H1 (cell line): ENCODE measurements around the gene TTC38. TPM values are rescaled to one million over a fixed set of nuclear protein-coding genes. Genes with fewer than 3 reads are reported as not detected.
"Not testable (repeated sequence)": the region's sequence is repeated elsewhere in the genome, so short reads cannot be mapped to it uniquely, and the experiment has no call there.

ENCODE experiments used
- CTCF ChIA-PET: fragments of 300-600 bp; sonication (Branson Sonifier 250); formaldehyde crosslinking; loops from one replicate; lab custom pipeline; 2021; ENCODE audit not compliant: partially characterized antibody; lab: Charles Lee
- POLR2A ChIA-PET: fragments of 300-600 bp; sonication (Branson Sonifier 250); formaldehyde crosslinking; loops from one replicate; lab custom pipeline; 2021; ENCODE audit warnings: inconsistent platforms; ENCODE audit not compliant: partially characterized antibody; lab: Charles Lee
- DNase-seq, 2 experiments: peaks; one replicate each; pipeline versions ENCODE4 v3.0.0 to v3.0.0-alpha.2; 2010 to 2022; ENCODE audit warnings: low spot score in 2 of 2, low read depth in 1 of 2, mixed read lengths in 1 of 2
- FAIRE-seq: peaks from 2 replicates; lab custom pipeline; 2011; peaks lifted over from hg19 to GRCh38; lab: Jason Lieb, UNC
- H2AFZ ChIP-seq: 2 replicates; pipeline ENCODE4 v1.8.1; 2012; ENCODE audit warnings: low read length, inconsistent platforms
- H2AK5ac ChIP-seq: 2 replicates; pipeline ENCODE4 v1.6.1; 2013; ENCODE audit warnings: low read depth, low read length
- H2BK120ac ChIP-seq: replicated peaks from 2 replicates; pipeline ENCODE3; 2013; ENCODE audit warnings: low read depth, low read length, inconsistent platforms
- H2BK12ac ChIP-seq: 2 replicates; pipeline ENCODE4 v1.6.1; 2013; ENCODE audit warnings: low read depth, low read length
- H2BK15ac ChIP-seq: 2 replicates; pipeline ENCODE4 v1.6.1; 2013; ENCODE audit warnings: low read length
- H2BK20ac ChIP-seq: 2 replicates; pipeline ENCODE4 v1.6.1; 2013; ENCODE audit warnings: low read length
- H2BK5ac ChIP-seq: 2 replicates; pipeline ENCODE4 v1.6.1; 2013; ENCODE audit warnings: low read depth, low read length
- H3K14ac ChIP-seq: 2 replicates; pipeline ENCODE4 v1.6.1; 2013; ENCODE audit warnings: inconsistent platforms; ENCODE audit not compliant: insufficient read length
- H3K18ac ChIP-seq: 2 replicates; pipeline ENCODE4 v1.6.1; 2013; ENCODE audit warnings: low read length; ENCODE audit errors: extremely low read depth
- H3K23ac ChIP-seq: 2 replicates; pipeline ENCODE4 v1.6.1; 2013; ENCODE audit warnings: inconsistent platforms; ENCODE audit not compliant: insufficient read length
- H3K23me2 ChIP-seq: 2 replicates; pipeline ENCODE4 v1.6.1; 2013; ENCODE audit warnings: low read depth, low read length
- H3K27ac ChIP-seq: 2 replicates; pipeline ENCODE4 v1.6.1; 2011; ENCODE audit warnings: low read depth, low read length, inconsistent platforms
- H3K27me3 ChIP-seq, 4 experiments: replicated peaks in 1 of 4; 1 replicate in 1 of 4; 2 replicates in 3 of 4; pipeline versions ENCODE4 v1.6.1 to v1.8.1; 2011 to 2013; ENCODE audit warnings: low read length in 3 of 4, mild to moderate bottlenecking in 3 of 4, inconsistent platforms in 2 of 4, mixed read lengths in 2 of 4, moderate library complexity in 1 of 4; ENCODE audit not compliant: control insufficient read depth in 3 of 4, insufficient read depth in 3 of 4; ENCODE audit errors: extremely low read depth in 1 of 4
- H3K36me3 ChIP-seq, 4 experiments: 2 replicates each; pipeline versions ENCODE4 v1.6.1 to v1.8.1; 2011 to 2013; ENCODE audit warnings: mild to moderate bottlenecking in 4 of 4, low read length in 3 of 4, moderate library complexity in 2 of 4, control low read depth in 1 of 4, inconsistent platforms in 1 of 4; ENCODE audit not compliant: insufficient read depth in 4 of 4, control insufficient read depth in 2 of 4
- H3K4ac ChIP-seq: replicated peaks from 2 replicates; pipeline ENCODE3; 2013; ENCODE audit warnings: low read length, low read depth, mixed read lengths, inconsistent platforms; ENCODE audit not compliant: insufficient read length
- H3K4me1 ChIP-seq, 4 experiments: replicated peaks in 1 of 4; 1 replicate in 1 of 4; 2 replicates in 3 of 4; pipeline versions ENCODE4 v1.6.1 to v1.8.1; 2011 to 2013; ENCODE audit warnings: low read length in 3 of 4, inconsistent platforms in 2 of 4, mixed read lengths in 1 of 4; ENCODE audit not compliant: insufficient read depth in 4 of 4, control insufficient read depth in 3 of 4
- H3K4me2 ChIP-seq, 2 experiments: 2 replicates each; pipeline versions ENCODE4 v1.6.1 to v1.8.1; 2011 to 2013; ENCODE audit warnings: low read depth in 2 of 2, low read length in 2 of 2, control low read depth in 1 of 2, inconsistent platforms in 1 of 2, mild to moderate bottlenecking in 1 of 2; ENCODE audit not compliant: insufficient read depth in 1 of 2
- H3K4me3 ChIP-seq, 4 experiments: fragments of 200-600, 300-600 bp in 1 of 4; sonication (generic), shearing (Covaris generic), sonication (Bioruptor Twin) in 1 of 4; 2 replicates each; pipeline versions ENCODE4 v1.5.1 to v1.8.1; 2011 to 2016; ENCODE audit warnings: low read length in 4 of 4, low read depth in 3 of 4, control low read depth in 2 of 4, inconsistent platforms in 2 of 4, mild to moderate bottlenecking in 2 of 4, mixed read lengths in 1 of 4, moderate library complexity in 1 of 4; ENCODE audit not compliant: insufficient read depth in 2 of 4; ENCODE audit errors: extremely low read depth in 1 of 4
- H3K56ac ChIP-seq: replicated peaks from 2 replicates; pipeline ENCODE3; 2013; ENCODE audit warnings: low read depth, mild to moderate bottlenecking, mixed read lengths, low read length, inconsistent platforms; ENCODE audit not compliant: insufficient read length
- H3K79me1 ChIP-seq: 2 replicates; pipeline ENCODE4 v1.6.1; 2013; ENCODE audit warnings: low read depth, low read length, control low read depth
- H3K79me2 ChIP-seq, 2 experiments: 2 replicates each; pipeline versions ENCODE4 v1.6.1 to v1.8.1; 2012 to 2013; ENCODE audit warnings: low read length in 2 of 2, mild to moderate bottlenecking in 2 of 2, inconsistent platforms in 1 of 2; ENCODE audit not compliant: insufficient read depth in 2 of 2, control insufficient read depth in 1 of 2
- H3K9ac ChIP-seq, 4 experiments: replicated peaks in 1 of 4; 1 replicate in 1 of 4; 2 replicates in 3 of 4; pipeline versions ENCODE4 v1.6.1 to v1.8.1; 2011 to 2013; ENCODE audit warnings: low read depth in 3 of 4, low read length in 3 of 4, control low read depth in 2 of 4, mild to moderate bottlenecking in 2 of 4, moderate library complexity in 2 of 4, inconsistent platforms in 1 of 4; ENCODE audit errors: extremely low read depth in 1 of 4
- H3K9me3 ChIP-seq, 2 experiments: 2 replicates each; pipeline versions ENCODE4 v1.6.1 to v1.8.1; 2012 to 2013; ENCODE audit warnings: mild to moderate bottlenecking in 2 of 2, moderate library complexity in 2 of 2, control low read depth in 1 of 2, inconsistent platforms in 1 of 2, low read depth in 1 of 2, low read length in 1 of 2, mixed read lengths in 1 of 2; ENCODE audit not compliant: insufficient read depth in 2 of 2
- H4K20me1 ChIP-seq, 2 experiments: replicated peaks in 1 of 2; 2 replicates each; pipeline versions ENCODE3 to v1.8.1; 2011 to 2013; ENCODE audit warnings: inconsistent platforms in 2 of 2, low read length in 2 of 2, mild to moderate bottlenecking in 1 of 2; ENCODE audit not compliant: insufficient read depth in 2 of 2, control insufficient read depth in 1 of 2
- H4K5ac ChIP-seq: 2 replicates; pipeline ENCODE4 v1.6.1; 2013; ENCODE audit warnings: low read length, low read depth, mixed read lengths, inconsistent platforms; ENCODE audit not compliant: insufficient read length
- H4K8ac ChIP-seq: 2 replicates; pipeline ENCODE4 v1.8.0; 2013; ENCODE audit warnings: mild to moderate bottlenecking, moderate library complexity, low read length, inconsistent platforms; ENCODE audit not compliant: insufficient read depth; ENCODE audit errors: extremely low read depth
- H4K91ac ChIP-seq: replicated peaks from 2 replicates; pipeline ENCODE3; 2013; ENCODE audit warnings: low read length, mixed read lengths, inconsistent platforms; ENCODE audit not compliant: insufficient read length
- WGBS, 2 experiments: shearing (Covaris generic) in 1 of 2; methylation state at CpG; one replicate each; pipeline versions ENCODE4 v1.1.6 to v1.1.7; 2013 to 2015; ENCODE audit warnings: low lambda C conversion rate in 2 of 2, mixed read lengths in 2 of 2, inconsistent platforms in 1 of 2, low coverage in 1 of 2, missing lambda C conversion rate in 1 of 2; ENCODE audit not compliant: insufficient replicate concordance in 2 of 2, insufficient coverage in 1 of 2, insufficient read length in 1 of 2; ENCODE audit errors: extremely low coverage in 1 of 2, missing lambda C conversion rate in 1 of 2; 5-methylcytosine and 5-hydroxymethylcytosine counted together
- polyA plus RNA-seq, 7 experiments: library from polyadenylated mRNA; depleted of rRNA in 3 of 7; stranded (reverse) in 5 of 7; unstranded in 2 of 7; fragments of >200 nt in 5 of 7; fragments of 200-250 nt in 2 of 7; gene quantifications; 1 replicate in 5 of 7; 2 replicates in 1 of 7; 4 replicates in 1 of 7; pipeline versions ENCODE4 v1.2.1 to v1.2.3, GENCODE V29; 2011 to 2013; ENCODE audit warnings: missing spikeins in 2 of 7, mixed read lengths in 2 of 7
- total RNA-seq: library from RNA; stranded (reverse); fragmentation: NEBNext Ultra II Directional; extraction: Animal tissue kit (Norgen Biotek cat#: 25700); gene quantifications from 2 replicates; pipeline ENCODE4 v1.2.1, GENCODE V29; 2021

Gene TTC38
- total and polyA plus RNA-seq, 2 of the 8 experiments (the other 6 are each of a cell fraction or from before 2014, with no cell fraction given) = 25.3 to 34.8 TPM

DNA sequence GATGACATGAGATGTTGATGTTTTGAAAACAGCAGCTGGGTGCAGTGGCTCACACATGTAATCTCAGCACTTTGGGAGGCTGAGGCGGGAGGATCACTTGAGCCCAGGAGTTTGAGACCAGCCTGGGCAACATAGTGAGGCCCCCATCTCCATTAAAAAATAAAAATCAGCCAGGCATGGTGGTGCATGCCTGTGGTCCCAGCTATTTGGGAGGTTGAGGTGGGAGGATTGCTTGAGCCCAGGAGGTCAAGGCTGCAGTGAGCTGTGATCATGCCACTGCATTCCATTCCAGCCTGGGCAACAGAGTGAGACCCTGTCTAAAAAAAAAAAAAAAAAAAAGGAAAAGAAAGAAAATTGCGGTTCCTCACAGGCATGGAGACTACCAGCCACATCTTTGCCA lies 45.0 kb downstream of the TTC38 start:
- H3K23ac ChIP-seq, FAIRE-seq, H2BK5ac ChIP-seq, H2AK5ac ChIP-seq, H2BK120ac ChIP-seq, H3K4me2 ChIP-seq, H3K4ac ChIP-seq, H2BK20ac ChIP-seq, H3K4me1 ChIP-seq, H2AFZ ChIP-seq, H2BK12ac ChIP-seq, H3K9me3 ChIP-seq, H4K5ac ChIP-seq, H3K56ac ChIP-seq, H3K18ac ChIP-seq, H3K27me3 ChIP-seq, H4K8ac ChIP-seq, H3K79me2 ChIP-seq, DNase-seq, H3K79me1 ChIP-seq, H4K20me1 ChIP-seq, H3K9ac ChIP-seq, H3K4me3 ChIP-seq, H3K27ac ChIP-seq, H3K14ac ChIP-seq, H4K91ac ChIP-seq, H2BK15ac ChIP-seq, H3K23me2 ChIP-seq: not testable (repeated sequence)
- H3K36me3 ChIP-seq = peaks cover 11 to 35% (median 18%) of the 10 kb centered on the region in 4 experiments
- ChIA-PET POLR2A (interaction anchor here (0.8 to 2.5 kb wide), 3 partner anchors 16 to 324 kb away, joined by 3 to 10 read pairs (median 3); partner anchors contain the start of gene GTSE1), CTCF (interaction anchor here (0.9 to 2.7 kb wide), 6 partner anchors 9 to 196 kb away, joined by 3 to 11 read pairs (median 4); partner anchors contain the start of gene PKDREJ)
- 100% methylated on average over 1 of the region's 2 CpGs; no CpG with 5 or more reads in 1 of the 2 experiments for WGBS, 2 experiments
